OCI-LY1 (cell line): ENCODE results near the gene HDDC2.
"Not testable (repeated sequence)": the region's sequence is repeated elsewhere in the genome, so short reads cannot be mapped to it uniquely, and the experiment has no call there.

Experiments used
- H2AFZ ChIP-seq: fragments of 200-600 bp; sonication (generic), shearing (Covaris generic); 2 replicates; pipeline ENCODE4 v1.6.0; 2014; ENCODE audit warnings: antibody characterized with exemption, mild to moderate bottlenecking, low read length
- H3F3A ChIP-seq: fragments of 200-600 bp; sonication (generic), shearing (Covaris generic); 2 replicates; pipeline ENCODE4 v1.6.0; 2014; ENCODE audit warnings: mild to moderate bottlenecking, antibody characterized with exemption, low read length, moderate library complexity; ENCODE audit not compliant: insufficient read depth
- H3K27ac ChIP-seq: fragments of 200-600 bp; sonication (generic); 2 replicates; pipeline ENCODE4 v1.5.1; 2014; ENCODE audit warnings: low read length, mixed run types, mild to moderate bottlenecking, low read depth; ENCODE audit not compliant: poor library complexity, severe bottlenecking
- H3K27me3 ChIP-seq: fragments of 200-600 bp; sonication (generic); 2 replicates; pipeline ENCODE4 v1.6.0; 2014; ENCODE audit warnings: antibody characterized with exemption, mild to moderate bottlenecking, low read length, moderate library complexity; ENCODE audit not compliant: insufficient read depth
- H3K36me3 ChIP-seq: fragments of 200-600 bp; sonication (generic); 2 replicates; pipeline ENCODE4 v1.6.1; 2014; ENCODE audit warnings: mild to moderate bottlenecking, antibody characterized with exemption, low read length, moderate library complexity, mixed read lengths; ENCODE audit not compliant: insufficient read depth
- H3K4me1 ChIP-seq: fragments of 200-600 bp; sonication (generic); 2 replicates; pipeline ENCODE4 v1.5.1; 2014; ENCODE audit warnings: mild to moderate bottlenecking, low read length, moderate library complexity; ENCODE audit not compliant: insufficient read depth, severe bottlenecking
- H3K4me2 ChIP-seq: fragments of 200-600 bp; sonication (generic), shearing (Covaris generic); 2 replicates; pipeline ENCODE4 v1.6.1; 2014; ENCODE audit warnings: low read length
- H3K4me3 ChIP-seq: fragments of 200-600 bp; sonication (generic); 2 replicates; pipeline ENCODE4 v1.5.1; 2014; ENCODE audit warnings: low read length, low read depth, mild to moderate bottlenecking, mixed read lengths; ENCODE audit not compliant: poor library complexity, severe bottlenecking
- H3K79me2 ChIP-seq: fragments of 200-600 bp; shearing (Covaris generic); 2 replicates; pipeline ENCODE4 v1.6.1; 2016; ENCODE audit warnings: mixed run types, low read length, mixed read lengths; ENCODE audit not compliant: insufficient read depth
- H3K9ac ChIP-seq: fragments of 200-600 bp; sonication (generic), shearing (Covaris generic); 2 replicates; pipeline ENCODE4 v1.6.1; 2014; ENCODE audit warnings: mild to moderate bottlenecking, low read length, mixed read lengths
- H3K9me2 ChIP-seq: fragments of 200-600 bp; sonication (generic), shearing (Covaris generic); 2 replicates; pipeline ENCODE4 v1.6.1; 2014; ENCODE audit warnings: low read depth, mild to moderate bottlenecking, low read length, mixed read lengths
- H3K9me3 ChIP-seq: fragments of 200-600 bp; shearing (Covaris generic); 2 replicates; pipeline ENCODE4 v1.6.1; 2014; ENCODE audit warnings: low read length, mixed read lengths
- H4K20me1 ChIP-seq: fragments of 200-600 bp; sonication (generic), shearing (Covaris generic); 2 replicates; pipeline ENCODE4 v1.6.0; 2016; ENCODE audit warnings: mild to moderate bottlenecking, low read length; ENCODE audit not compliant: insufficient read depth
- EZH2 ChIP-seq: fragments of 200-600 bp; sonication (generic), shearing (Covaris generic); IDR thresholded peaks from 2 replicates; pipeline ENCODE4 v1.8.0; 2017; ENCODE audit warnings: borderline replicate concordance, mixed run types, mild to moderate bottlenecking, antibody characterized with exemption, low read length, moderate library complexity, mixed read lengths
- TF ChIP-seq, protein P1 (sequence below): fragments of 200-600 bp; sonication (generic), shearing (Covaris generic); IDR thresholded peaks from 2 replicates; pipeline ENCODE4 v1.5.1; 2017; ENCODE audit warnings: mild to moderate bottlenecking, antibody characterized with exemption, low read length, moderate library complexity, mixed read lengths

Gene HDDC2

GRCh38 chr6:125287718-125288117, 14.0 kb downstream of the HDDC2 start:
- Histone ChIP-seq H3K36me3 (peaks cover 79% of the 10 kb centered on the region), H3K9me3 (no peaks in the 10 kb centered on the region; the same call in 1 of the 2 replicates)
- TF ChIP-seq EZH2 = no peak
- TF ChIP-seq, protein P1, sequence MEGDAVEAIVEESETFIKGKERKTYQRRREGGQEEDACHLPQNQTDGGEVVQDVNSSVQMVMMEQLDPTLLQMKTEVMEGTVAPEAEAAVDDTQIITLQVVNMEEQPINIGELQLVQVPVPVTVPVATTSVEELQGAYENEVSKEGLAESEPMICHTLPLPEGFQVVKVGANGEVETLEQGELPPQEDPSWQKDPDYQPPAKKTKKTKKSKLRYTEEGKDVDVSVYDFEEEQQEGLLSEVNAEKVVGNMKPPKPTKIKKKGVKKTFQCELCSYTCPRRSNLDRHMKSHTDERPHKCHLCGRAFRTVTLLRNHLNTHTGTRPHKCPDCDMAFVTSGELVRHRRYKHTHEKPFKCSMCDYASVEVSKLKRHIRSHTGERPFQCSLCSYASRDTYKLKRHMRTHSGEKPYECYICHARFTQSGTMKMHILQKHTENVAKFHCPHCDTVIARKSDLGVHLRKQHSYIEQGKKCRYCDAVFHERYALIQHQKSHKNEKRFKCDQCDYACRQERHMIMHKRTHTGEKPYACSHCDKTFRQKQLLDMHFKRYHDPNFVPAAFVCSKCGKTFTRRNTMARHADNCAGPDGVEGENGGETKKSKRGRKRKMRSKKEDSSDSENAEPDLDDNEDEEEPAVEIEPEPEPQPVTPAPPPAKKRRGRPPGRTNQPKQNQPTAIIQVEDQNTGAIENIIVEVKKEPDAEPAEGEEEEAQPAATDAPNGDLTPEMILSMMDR = no peak

DNA sequence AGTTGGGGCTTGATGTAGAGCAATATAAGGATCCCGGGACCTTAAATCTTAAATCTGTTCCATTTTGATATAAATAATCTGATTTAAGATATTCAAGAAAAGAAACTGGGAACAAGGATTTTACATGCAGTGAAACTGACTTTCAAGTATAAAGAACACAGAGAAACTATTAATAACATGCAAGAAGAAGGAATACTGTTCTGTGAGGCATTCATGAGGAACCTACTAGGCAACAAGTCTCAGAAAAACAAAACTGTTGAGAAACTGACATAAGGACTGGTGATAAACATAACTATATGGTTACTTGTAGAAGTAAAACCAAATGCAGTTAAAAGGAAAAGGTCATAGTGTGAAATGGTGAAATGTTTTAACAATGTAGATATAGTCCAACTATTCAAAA, 15.8 kb downstream of the HDDC2 start:
- Histone ChIP-seq H2AFZ (no peak overlapping the region), H3K27me3 (no peaks in the 10 kb centered on the region), H3F3A (no peaks in the 10 kb centered on the region), H3K4me3 (no peak overlapping the region), H3K4me2 (no peak overlapping the region), H3K36me3 (peaks cover 78% of the 10 kb centered on the region), H3K9me2 (no peaks in the 10 kb centered on the region), H3K27ac (no peak overlapping the region), H3K79me2 (peaks cover 9% of the 10 kb centered on the region; the same call in 1 of the 2 replicates), H3K9me3 (no peaks in the 10 kb centered on the region; the same call in 1 of the 2 replicates), H4K20me1 (no peaks in the 10 kb centered on the region), H3K9ac (no peak overlapping the region), H3K4me1 (no peaks in the 10 kb centered on the region)
- no peak for TF ChIP-seq EZH2
- TF ChIP-seq, protein P1 = no peak

More at GRCh38 chr6:125287718-125288117, 14.0 kb downstream of the HDDC2 start:
- no peak overlapping the region for H3K4me2 ChIP-seq
- H3K79me2 ChIP-seq = peaks cover 6% of the 10 kb centered on the region; the same call in 1 of the 2 replicates
- no peaks in the 10 kb centered on the region for H3K4me1 ChIP-seq
- no peak overlapping the region for H3K4me3 ChIP-seq
- no peaks in the 10 kb centered on the region for H3F3A ChIP-seq
- no peaks in the 10 kb centered on the region for H4K20me1 ChIP-seq
- H3K9ac ChIP-seq = no peak overlapping the region
- no peak overlapping the region for H3K27ac ChIP-seq
- no peaks in the 10 kb centered on the region for H3K27me3 ChIP-seq
- no peaks in the 10 kb centered on the region for H3K9me2 ChIP-seq
- no peak overlapping the region for H2AFZ ChIP-seq

- no peak overlapping the region for H3K9ac ChIP-seq
- H3K4me1 ChIP-seq = no peaks in the 10 kb centered on the region
- H3K9me3 ChIP-seq = no peaks in the 10 kb centered on the region; the same call in 1 of the 2 replicates
- H3K27ac ChIP-seq = no peak overlapping the region
- no peak overlapping the region for H2AFZ ChIP-seq
- H3K4me3 ChIP-seq = no peak overlapping the region
- no peaks in the 10 kb centered on the region for H3F3A ChIP-seq
- no peak overlapping the region for H3K4me2 ChIP-seq
- H3K79me2 ChIP-seq = peaks cover 9% of the 10 kb centered on the region; the same call in 1 of the 2 replicates
- H3K9me2 ChIP-seq = no peaks in the 10 kb centered on the region
- H4K20me1 ChIP-seq = no peaks in the 10 kb centered on the region
- H3K27me3 ChIP-seq = no peaks in the 10 kb centered on the region
- peaks cover 78% of the 10 kb centered on the region for H3K36me3 ChIP-seq
- TF ChIP-seq, protein P1 = no peak
- no peak for TF ChIP-seq EZH2
These were observed 16.4 kb downstream of the HDDC2 start for GRCh38 chr6:125285353-125285752.

DNA sequence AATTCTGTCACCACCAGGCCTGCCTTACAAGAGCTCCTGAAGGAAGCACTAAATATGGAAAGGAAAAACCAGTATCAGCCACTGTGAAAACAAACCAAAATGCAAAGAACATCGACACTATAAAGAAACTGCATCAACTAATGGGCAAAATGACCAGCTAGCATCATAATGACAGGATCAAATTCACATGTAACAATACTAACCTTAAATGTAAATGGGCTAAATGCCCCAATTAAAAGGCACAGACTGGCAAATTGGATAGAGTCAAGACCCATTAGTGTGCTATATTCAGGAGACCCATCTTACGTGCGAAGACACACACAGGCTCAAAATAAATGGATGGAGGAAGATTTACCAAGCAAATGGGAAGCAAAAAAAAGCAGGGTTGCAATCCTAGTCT, 19.3 kb downstream of the HDDC2 start:
- not testable (repeated sequence) for H3K79me2 ChIP-seq, H3K27me3 ChIP-seq, H3K9me2 ChIP-seq, H4K20me1 ChIP-seq, H3F3A ChIP-seq, H3K4me3 ChIP-seq, H3K9me3 ChIP-seq, H3K9ac ChIP-seq, H3K27ac ChIP-seq, H3K4me2 ChIP-seq, H2AFZ ChIP-seq, H3K4me1 ChIP-seq
- peaks cover 81% of the 10 kb centered on the region for H3K36me3 ChIP-seq

- H3K4me1 ChIP-seq, H3K9me2 ChIP-seq, H3K9ac ChIP-seq, H3K4me2 ChIP-seq, H3K4me3 ChIP-seq, H3K27ac ChIP-seq, H4K20me1 ChIP-seq, H3F3A ChIP-seq, H3K27me3 ChIP-seq, H2AFZ ChIP-seq, H3K79me2 ChIP-seq, H3K9me3 ChIP-seq: not testable (repeated sequence)
- peaks cover 81% of the 10 kb centered on the region for H3K36me3 ChIP-seq
These were observed 21.3 kb downstream of the HDDC2 start for GRCh38 chr6:125280370-125281035.
